GM12878 (cell line): ENCODE results near the gene OR52E6. TPM values are rescaled to one million over a fixed set of nuclear protein-coding genes. Genes with fewer than 3 reads are reported as not detected.
A peak's percentile ranks its signal among the peaks of the same experiment; 100 is the strongest.

Experiments used
- ATAC-seq: fragments of 200-7000 bp; cut with Tn5 transposase; 3 replicates; pipeline ENCODE4 v1.9.1; 2020; ENCODE audit warnings: mild to moderate bottlenecking, moderate library complexity
- BruUV-seq: library from RNA; stranded (reverse); fragments of 400-500 nt; replicated peaks from 2 replicates; lab custom pipeline; 2021; lab: Mats Ljungman, UMichigan
- CTCF ChIA-PET: fragments of 300-600 bp; sonication (Branson Sonifier 250); formaldehyde crosslinking; extraction: SDS; loops from one replicate; lab custom pipeline; 2021; ENCODE audit warnings: inconsistent platforms; lab: Yijun Ruan, JAX
- POLR2A ChIA-PET: fragments of 350-600 bp; formaldehyde crosslinking; extraction: SDS; loops from one replicate; lab custom pipeline; 2021; ENCODE audit warnings: inconsistent platforms; lab: Charles Lee
- RAD21 ChIA-PET: fragments of 300-600 bp; sonication (Branson Sonifier 250); formaldehyde crosslinking; loops from one replicate; lab custom pipeline; 2023; ENCODE audit warnings: antibody characterized with exemption; ENCODE audit not compliant: unreplicated experiment; lab: Charles Lee
- SMC1A ChIA-PET: fragments of 300-600 bp; sonication (Branson Sonifier 250); formaldehyde crosslinking; loops from one replicate; lab custom pipeline; 2023; ENCODE audit not compliant: unreplicated experiment, uncharacterized antibody; lab: Charles Lee
- DNase-seq: peaks from one replicate; pipeline ENCODE4 v3.0.0-alpha.2; 2011; ENCODE audit warnings: low read depth, low spot score
- FAIRE-seq: peaks from 3 replicates; lab custom pipeline; 2011; peaks lifted over from hg19 to GRCh38; lab: Jason Lieb, UNC
- H2AFZ ChIP-seq: 2 replicates; pipeline ENCODE4 v1.6.0; 2011; ENCODE audit warnings: low read depth, low read length, control low read depth; ENCODE audit not compliant: control insufficient read depth
- H3K27ac ChIP-seq: 2 replicates; pipeline ENCODE4 v1.5.1; 2011; ENCODE audit warnings: control low read depth; ENCODE audit not compliant: control insufficient read depth, insufficient read depth
- H3K27me3 ChIP-seq, 2 experiments: replicated peaks in 1 of 2; 2 replicates each; pipeline versions ENCODE4 v1.6.0 to v1.6.1; 2011; ENCODE audit warnings: low read length in 1 of 2; ENCODE audit not compliant: control insufficient read depth in 2 of 2, insufficient read depth in 2 of 2
- H3K36me3 ChIP-seq, 2 experiments: 2 replicates each; pipeline ENCODE4 v1.5.1; 2011; ENCODE audit warnings: low read length in 1 of 2; ENCODE audit not compliant: control insufficient read depth in 2 of 2, insufficient read depth in 2 of 2
- H3K4me1 ChIP-seq: 2 replicates; pipeline ENCODE4 v1.6.1; 2011; ENCODE audit warnings: mild to moderate bottlenecking, low read length, moderate library complexity, mixed read lengths; ENCODE audit not compliant: control insufficient read depth, insufficient read depth
- H3K4me2 ChIP-seq: 2 replicates; pipeline ENCODE4 v1.6.0; 2011; ENCODE audit warnings: control low read depth; ENCODE audit not compliant: control insufficient read depth, insufficient read depth
- H3K4me3 ChIP-seq: fragments of 200-600 bp; sonication (generic); 2 replicates; pipeline ENCODE4 v1.5.1; 2016
- H3K79me2 ChIP-seq: 2 replicates; pipeline ENCODE4 v1.6.0; 2011; ENCODE audit warnings: low read length; ENCODE audit not compliant: control insufficient read depth, insufficient read depth
- H3K9ac ChIP-seq: 2 replicates; pipeline ENCODE4 v1.8.0; 2011; ENCODE audit warnings: low read length, control low read depth, mixed read lengths; ENCODE audit not compliant: control insufficient read depth, insufficient read depth
- H3K9me3 ChIP-seq: replicated peaks from 3 replicates; pipeline ENCODE4 v1.5.1; 2011; ENCODE audit warnings: mild to moderate bottlenecking, low read length; ENCODE audit not compliant: control insufficient read depth, insufficient read depth
- H4K20me1 ChIP-seq: 2 replicates; pipeline ENCODE4 v1.6.0; 2011; ENCODE audit not compliant: control insufficient read depth, insufficient read depth
- IKZF2 ChIP-seq, 2 experiments: fragments of 450-650 bp; IDR thresholded peaks; 2 replicates each; pipeline ENCODE4 v1.6.1; 2017; ENCODE audit warnings: mild to moderate bottlenecking in 2 of 2, moderate library complexity in 2 of 2
- JUNB ChIP-seq: IDR thresholded peaks from 2 replicates; pipeline ENCODE4 v1.6.1; 2016; ENCODE audit warnings: antibody characterized with exemption, mild to moderate bottlenecking
- NR2C2 ChIP-seq: IDR thresholded peaks from 2 replicates; pipeline ENCODE4 v1.6.1; 2011; ENCODE audit warnings: borderline replicate concordance, low read depth; ENCODE audit not compliant: control insufficient read depth, insufficient read length
- PAX5 ChIP-seq: IDR thresholded peaks from 2 replicates; pipeline ENCODE4 v1.6.1; 2011; ENCODE audit warnings: low read depth, low read length, borderline replicate concordance
- POU2F2 ChIP-seq: IDR thresholded peaks from 3 replicates; pipeline ENCODE4 v1.6.1; 2011; ENCODE audit warnings: low read depth, mild to moderate bottlenecking, low read length, borderline replicate concordance
- TBL1XR1 ChIP-seq: IDR thresholded peaks from 2 replicates; pipeline ENCODE4 v1.6.1; 2012; ENCODE audit warnings: low read depth, low read length, improper control_type of control experiment
- WGBS: methylation state at CpG from one replicate; pipeline ENCODE4 v1.1.6; 2016; ENCODE audit warnings: low lambda C conversion rate; ENCODE audit not compliant: insufficient replicate concordance, insufficient coverage; ENCODE audit errors: missing lambda C conversion rate; 5-methylcytosine and 5-hydroxymethylcytosine counted together
- in situ Hi-C: fragments of 300-500 bp; cut with MboI; formaldehyde crosslinking; loops from 9 replicates; pipeline ENCODE4 v1.14.3; 2018; ENCODE audit warnings: mixed read lengths
- intact Hi-C: fragments of 100-400 bp; cut with micrococcal nuclease; formaldehyde crosslinking; loops from one replicate; pipeline ENCODE4 v1.14.2; 2022; ENCODE audit not compliant: unreplicated experiment
- polyA plus RNA-seq, 11 experiments: library from polyadenylated mRNA; depleted of rRNA in 4 of 11; unstranded in 6 of 11; stranded (reverse) in 5 of 11; fragments of >200 nt; fragmentation: Nextera tagmentation in 4 of 11; fragmentation: Illumina TruSeq in 1 of 11; extraction: Ambion mirVana in 4 of 11; extraction: Trizol in 1 of 11; gene quantifications; 1 replicate in 1 of 11; 2 replicates in 10 of 11; pipeline versions ENCODE4 v1.2.1 to v1.2.3, GENCODE V29; 2011 to 2016; ENCODE audit warnings: inconsistent platforms in 2 of 11, missing spikeins in 2 of 11, low read depth in 1 of 11
- total RNA-seq, 4 experiments: library from RNA; depleted of rRNA in 3 of 4; stranded (reverse); fragments of >200 nt in 3 of 4; fragmentation: Illumina TruSeq in 1 of 4; extraction: Trizol in 1 of 4; gene quantifications; 2 replicates each; pipeline versions ENCODE4 v1.2.1 to v1.2.3, GENCODE V29; 2013 to 2021
- TF ChIP-seq, protein P1 (sequence below): fragments of 450-650 bp; formaldehyde crosslinking; IDR thresholded peaks from 2 replicates; pipeline ENCODE4 v1.4.0; 2020; ENCODE audit warnings: mild to moderate bottlenecking, moderate library complexity
- TF ChIP-seq, protein P2 (sequence below): fragments of 450-650 bp; conservative IDR thresholded peaks from 2 replicates; pipeline ENCODE4 v1.6.1; 2017; ENCODE audit warnings: mild to moderate bottlenecking, moderate library complexity
- TF ChIP-seq, protein P3 (sequence below): fragments of 450-650 bp; formaldehyde crosslinking; IDR thresholded peaks from 2 replicates; pipeline ENCODE4 v1.4.0; 2022; ENCODE audit warnings: mild to moderate bottlenecking, moderate library complexity
- TF ChIP-seq, protein P4 (sequence below): fragments of 450-650 bp; IDR thresholded peaks from 2 replicates; pipeline ENCODE4 v1.6.1; 2017; ENCODE audit warnings: mild to moderate bottlenecking, low read depth, inconsistent platforms; ENCODE audit not compliant: poor library complexity, severe bottlenecking

OR52E6 gene
- total and polyA plus RNA-seq, 10 of the 15 experiments (the other 5 are each of a cell fraction or from before 2014, with no cell fraction given) = not detected

DNA sequence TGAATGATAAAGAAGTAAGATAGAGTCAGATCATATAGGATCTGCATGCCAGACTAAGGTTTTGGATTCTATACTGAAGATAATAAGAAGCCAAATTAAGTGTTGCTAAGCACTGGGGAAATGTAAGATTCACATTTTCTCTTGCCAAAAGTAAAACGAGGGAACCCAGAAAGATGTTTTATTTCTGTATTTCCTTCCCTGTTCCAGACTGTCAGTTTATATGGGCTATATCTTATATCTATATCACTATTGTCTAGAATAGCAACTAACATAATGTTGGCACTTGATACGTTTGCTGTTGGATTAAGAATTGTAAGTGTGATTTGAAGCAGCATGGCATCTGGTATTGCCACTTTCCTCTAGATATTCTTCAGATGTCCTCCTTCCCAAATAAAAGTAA lies 8.3 kb downstream of the OR52E6 start (continued):
- TF ChIP-seq, protein P1, sequence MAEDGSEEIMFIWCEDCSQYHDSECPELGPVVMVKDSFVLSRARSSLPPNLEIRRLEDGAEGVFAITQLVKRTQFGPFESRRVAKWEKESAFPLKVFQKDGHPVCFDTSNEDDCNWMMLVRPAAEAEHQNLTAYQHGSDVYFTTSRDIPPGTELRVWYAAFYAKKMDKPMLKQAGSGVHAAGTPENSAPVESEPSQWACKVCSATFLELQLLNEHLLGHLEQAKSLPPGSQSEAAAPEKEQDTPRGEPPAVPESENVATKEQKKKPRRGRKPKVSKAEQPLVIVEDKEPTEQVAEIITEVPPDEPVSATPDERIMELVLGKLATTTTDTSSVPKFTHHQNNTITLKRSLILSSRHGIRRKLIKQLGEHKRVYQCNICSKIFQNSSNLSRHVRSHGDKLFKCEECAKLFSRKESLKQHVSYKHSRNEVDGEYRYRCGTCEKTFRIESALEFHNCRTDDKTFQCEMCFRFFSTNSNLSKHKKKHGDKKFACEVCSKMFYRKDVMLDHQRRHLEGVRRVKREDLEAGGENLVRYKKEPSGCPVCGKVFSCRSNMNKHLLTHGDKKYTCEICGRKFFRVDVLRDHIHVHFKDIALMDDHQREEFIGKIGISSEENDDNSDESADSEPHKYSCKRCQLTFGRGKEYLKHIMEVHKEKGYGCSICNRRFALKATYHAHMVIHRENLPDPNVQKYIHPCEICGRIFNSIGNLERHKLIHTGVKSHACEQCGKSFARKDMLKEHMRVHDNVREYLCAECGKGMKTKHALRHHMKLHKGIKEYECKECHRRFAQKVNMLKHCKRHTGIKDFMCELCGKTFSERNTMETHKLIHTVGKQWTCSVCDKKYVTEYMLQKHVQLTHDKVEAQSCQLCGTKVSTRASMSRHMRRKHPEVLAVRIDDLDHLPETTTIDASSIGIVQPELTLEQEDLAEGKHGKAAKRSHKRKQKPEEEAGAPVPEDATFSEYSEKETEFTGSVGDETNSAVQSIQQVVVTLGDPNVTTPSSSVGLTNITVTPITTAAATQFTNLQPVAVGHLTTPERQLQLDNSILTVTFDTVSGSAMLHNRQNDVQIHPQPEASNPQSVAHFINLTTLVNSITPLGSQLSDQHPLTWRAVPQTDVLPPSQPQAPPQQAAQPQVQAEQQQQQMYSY (CRISPR knock-in tag) = no peak
- TF ChIP-seq, protein P2, sequence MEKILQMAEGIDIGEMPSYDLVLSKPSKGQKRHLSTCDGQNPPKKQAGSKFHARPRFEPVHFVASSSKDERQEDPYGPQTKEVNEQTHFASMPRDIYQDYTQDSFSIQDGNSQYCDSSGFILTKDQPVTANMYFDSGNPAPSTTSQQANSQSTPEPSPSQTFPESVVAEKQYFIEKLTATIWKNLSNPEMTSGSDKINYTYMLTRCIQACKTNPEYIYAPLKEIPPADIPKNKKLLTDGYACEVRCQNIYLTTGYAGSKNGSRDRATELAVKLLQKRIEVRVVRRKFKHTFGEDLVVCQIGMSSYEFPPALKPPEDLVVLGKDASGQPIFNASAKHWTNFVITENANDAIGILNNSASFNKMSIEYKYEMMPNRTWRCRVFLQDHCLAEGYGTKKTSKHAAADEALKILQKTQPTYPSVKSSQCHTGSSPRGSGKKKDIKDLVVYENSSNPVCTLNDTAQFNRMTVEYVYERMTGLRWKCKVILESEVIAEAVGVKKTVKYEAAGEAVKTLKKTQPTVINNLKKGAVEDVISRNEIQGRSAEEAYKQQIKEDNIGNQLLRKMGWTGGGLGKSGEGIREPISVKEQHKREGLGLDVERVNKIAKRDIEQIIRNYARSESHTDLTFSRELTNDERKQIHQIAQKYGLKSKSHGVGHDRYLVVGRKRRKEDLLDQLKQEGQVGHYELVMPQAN = no peak
- TF ChIP-seq, all 136 proteins: peak for 0

DNA sequence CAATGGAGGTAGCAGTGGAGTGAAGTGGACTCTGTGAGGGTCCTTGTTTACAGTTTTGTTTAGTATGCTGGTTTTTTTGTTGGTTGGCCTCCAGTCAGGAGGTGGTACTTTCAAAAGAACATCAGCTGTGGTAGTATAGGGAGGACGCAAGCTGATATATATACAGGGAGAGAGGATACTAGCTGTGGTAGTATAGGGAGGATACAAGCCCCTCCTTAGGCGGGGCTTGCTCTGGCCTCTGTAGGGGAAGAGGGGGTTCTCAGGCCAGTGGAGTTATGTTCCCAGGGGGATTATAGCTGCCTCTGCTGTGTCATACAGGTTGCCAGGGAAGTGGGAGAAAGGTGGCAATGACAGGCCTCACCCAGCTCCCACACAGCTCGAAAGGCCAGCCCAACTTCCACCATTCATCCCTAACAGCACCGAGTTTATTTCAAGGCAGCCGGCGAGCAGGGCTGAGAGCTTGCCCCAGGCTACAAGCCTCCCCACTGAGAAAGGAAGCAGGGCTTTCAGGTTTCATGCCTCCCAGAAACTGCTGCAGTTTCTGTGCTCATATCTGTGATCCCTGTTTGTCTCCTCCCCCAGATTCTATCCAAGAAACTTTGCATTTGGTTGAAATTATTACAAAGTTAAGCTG lies 10.4 kb downstream of the OR52E6 start:
- CTCF ChIA-PET = no interaction called here
- TF ChIP-seq PAX5 = no peak
- no peak for TF ChIP-seq NR2C2
- TF ChIP-seq POU2F2 = no peak
- TF ChIP-seq, protein P3, sequence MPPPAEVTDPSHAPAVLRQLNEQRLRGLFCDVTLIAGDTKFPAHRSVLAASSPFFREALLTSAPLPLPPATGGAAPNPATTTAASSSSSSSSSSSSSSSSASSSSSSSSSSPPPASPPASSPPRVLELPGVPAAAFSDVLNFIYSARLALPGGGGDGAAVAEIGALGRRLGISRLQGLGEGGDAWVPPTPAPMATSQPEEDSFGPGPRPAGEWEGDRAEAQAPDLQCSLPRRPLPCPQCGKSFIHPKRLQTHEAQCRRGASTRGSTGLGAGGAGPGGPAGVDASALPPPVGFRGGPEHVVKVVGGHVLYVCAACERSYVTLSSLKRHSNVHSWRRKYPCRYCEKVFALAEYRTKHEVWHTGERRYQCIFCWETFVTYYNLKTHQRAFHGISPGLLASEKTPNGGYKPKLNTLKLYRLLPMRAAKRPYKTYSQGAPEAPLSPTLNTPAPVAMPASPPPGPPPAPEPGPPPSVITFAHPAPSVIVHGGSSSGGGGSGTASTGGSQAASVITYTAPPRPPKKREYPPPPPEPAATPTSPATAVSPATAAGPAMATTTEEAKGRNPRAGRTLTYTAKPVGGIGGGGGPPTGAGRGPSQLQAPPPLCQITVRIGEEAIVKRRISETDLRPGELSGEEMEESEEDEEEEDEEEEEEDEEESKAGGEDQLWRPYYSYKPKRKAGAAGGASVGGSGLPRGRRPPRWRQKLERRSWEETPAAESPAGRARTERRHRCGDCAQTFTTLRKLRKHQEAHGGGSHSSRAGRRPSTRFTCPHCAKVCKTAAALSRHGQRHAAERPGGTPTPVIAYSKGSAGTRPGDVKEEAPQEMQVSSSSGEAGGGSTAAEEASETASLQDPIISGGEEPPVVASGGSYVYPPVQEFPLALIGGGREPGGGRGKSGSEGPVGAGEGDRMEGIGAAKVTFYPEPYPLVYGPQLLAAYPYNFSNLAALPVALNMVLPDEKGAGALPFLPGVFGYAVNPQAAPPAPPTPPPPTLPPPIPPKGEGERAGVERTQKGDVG (CRISPR knock-in tag) = no peak
- TF ChIP-seq TBL1XR1 = no peak
- TF ChIP-seq, protein P4, sequence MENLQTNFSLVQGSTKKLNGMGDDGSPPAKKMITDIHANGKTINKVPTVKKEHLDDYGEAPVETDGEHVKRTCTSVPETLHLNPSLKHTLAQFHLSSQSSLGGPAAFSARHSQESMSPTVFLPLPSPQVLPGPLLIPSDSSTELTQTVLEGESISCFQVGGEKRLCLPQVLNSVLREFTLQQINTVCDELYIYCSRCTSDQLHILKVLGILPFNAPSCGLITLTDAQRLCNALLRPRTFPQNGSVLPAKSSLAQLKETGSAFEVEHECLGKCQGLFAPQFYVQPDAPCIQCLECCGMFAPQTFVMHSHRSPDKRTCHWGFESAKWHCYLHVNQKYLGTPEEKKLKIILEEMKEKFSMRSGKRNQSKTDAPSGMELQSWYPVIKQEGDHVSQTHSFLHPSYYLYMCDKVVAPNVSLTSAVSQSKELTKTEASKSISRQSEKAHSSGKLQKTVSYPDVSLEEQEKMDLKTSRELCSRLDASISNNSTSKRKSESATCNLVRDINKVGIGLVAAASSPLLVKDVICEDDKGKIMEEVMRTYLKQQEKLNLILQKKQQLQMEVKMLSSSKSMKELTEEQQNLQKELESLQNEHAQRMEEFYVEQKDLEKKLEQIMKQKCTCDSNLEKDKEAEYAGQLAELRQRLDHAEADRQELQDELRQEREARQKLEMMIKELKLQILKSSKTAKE = no peak
- no peak for TF ChIP-seq JUNB
- no peak for TF ChIP-seq IKZF2 (IDR thresholded peaks at IDR 0.05)

More for the DNA sequence above, 10.4 kb downstream of the OR52E6 start:
- intact Hi-C loops = no loop called here
- no peaks in the 10 kb centered on the region for H4K20me1 ChIP-seq
- 23% methylated on average over 6 of the region's 6 CpGs for WGBS
- no peaks in the 10 kb centered on the region for H3K4me1 ChIP-seq
- in situ Hi-C loops = no loop called here
- H3K4me2 ChIP-seq = no peak overlapping the region
- no peaks in the 10 kb centered on the region for H3K36me3 ChIP-seq
- no peaks in the 10 kb centered on the region for H3K79me2 ChIP-seq
- H3K9me3 ChIP-seq = no peaks in the 10 kb centered on the region
- FAIRE-seq = no peak
- no TSS peak for BruUV-seq
- H3K9ac ChIP-seq = no peak overlapping the region
- no peak overlapping the region for H2AFZ ChIP-seq
- no peak overlapping the region for H3K27ac ChIP-seq
- H3K27me3 ChIP-seq = no peaks in the 10 kb centered on the region; a peak in 1 of 4 replicates
- no peak overlapping the region for H3K4me3 ChIP-seq
- SMC1A ChIA-PET = interaction anchor here (0.8 kb wide), 1 partner anchor 9 kb away, joined by 3 read pairs; no protein-coding TSS in a partner anchor
- POLR2A ChIA-PET = no interaction called here
- peak; percentile 14; the same call in 2 of the 3 replicates for ATAC-seq
- no peak for DNase-seq
- RAD21 ChIA-PET = interaction anchor here (1.0 kb wide), 1 partner anchor 56 kb away, joined by 3 read pairs; no protein-coding TSS in a partner anchor
